Stimulated activated CD4-positive, alpha-beta T cell treated with anti-CD3 and anti-CD28 coated beads, Interleukin-4, amount 100 ng/mL, for 1 hour (primary cell): ENCODE measurements around the gene GRIN1.
A peak's percentile ranks its signal among the peaks of the same experiment; 100 is the strongest.

ENCODE experiments used
- DNase-seq: peaks from one replicate; pipeline ENCODE4 v3.0.0-alpha.2; 2020

Gene GRIN1

DNA sequence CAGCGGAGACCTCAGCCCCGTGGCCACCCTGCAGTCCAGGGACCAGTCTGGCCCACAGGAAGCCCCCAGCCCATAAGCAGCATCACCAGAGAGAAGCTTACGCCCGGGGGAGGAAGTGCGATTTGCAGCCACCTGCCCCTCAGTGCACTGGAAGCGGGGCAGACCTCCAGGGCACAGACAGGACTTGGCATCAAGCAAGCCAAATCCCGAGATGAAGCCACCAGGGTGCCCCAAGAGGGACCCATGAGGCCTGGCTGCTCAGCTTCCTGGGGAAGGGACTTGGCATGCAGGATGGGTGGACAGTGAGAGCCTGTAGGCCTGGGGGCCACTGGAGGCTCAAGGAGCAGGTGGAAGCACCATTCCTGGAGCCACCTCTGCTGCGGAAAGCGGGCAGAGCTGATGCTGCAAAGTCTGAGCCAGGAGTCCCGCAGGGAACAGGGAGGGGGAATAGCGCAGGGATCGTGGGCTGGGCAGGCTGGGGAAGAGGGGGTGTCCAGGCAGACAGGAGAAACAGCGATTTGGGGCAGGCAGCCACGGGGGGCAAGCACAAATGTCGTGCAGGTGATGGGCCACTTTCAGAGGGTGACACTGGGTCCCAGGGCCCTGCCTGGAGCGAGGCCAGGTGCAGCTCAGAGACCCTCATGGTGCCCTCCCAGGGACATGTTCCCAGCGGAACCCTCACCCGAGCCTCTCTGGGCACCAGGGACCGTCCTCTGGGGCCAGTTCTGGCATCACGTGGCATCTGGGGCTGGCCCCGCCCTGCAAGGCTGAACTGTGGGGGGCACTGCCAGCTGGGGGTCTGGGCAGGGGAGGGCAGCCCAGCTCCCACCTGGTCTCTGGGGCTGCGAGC is 27.7 kb downstream of the GRIN1 start:
- DNase-seq = no peak

DNA sequence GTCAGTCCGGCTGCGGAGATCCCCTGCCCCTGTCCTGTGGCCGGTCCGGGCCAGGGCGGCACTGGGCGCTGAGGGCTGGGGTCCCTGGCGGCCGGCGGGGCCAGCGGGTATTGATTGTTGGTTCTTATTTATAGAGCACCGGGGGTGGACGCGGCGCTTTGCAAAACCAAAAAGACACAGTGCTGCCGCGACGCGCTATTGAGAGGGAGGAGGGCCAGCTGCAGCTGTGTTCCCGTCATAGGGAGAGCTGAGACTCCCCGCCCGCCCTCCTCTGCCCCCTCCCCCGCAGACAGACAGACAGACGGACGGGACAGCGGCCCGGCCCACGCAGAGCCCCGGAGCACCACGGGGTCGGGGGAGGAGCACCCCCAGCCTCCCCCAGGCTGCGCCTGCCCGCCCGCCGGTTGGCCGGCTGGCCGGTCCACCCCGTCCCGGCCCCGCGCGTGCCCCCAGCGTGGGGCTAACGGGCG is 28.4 kb downstream of the GRIN1 start:
- DNase-seq = no peak

DNA sequence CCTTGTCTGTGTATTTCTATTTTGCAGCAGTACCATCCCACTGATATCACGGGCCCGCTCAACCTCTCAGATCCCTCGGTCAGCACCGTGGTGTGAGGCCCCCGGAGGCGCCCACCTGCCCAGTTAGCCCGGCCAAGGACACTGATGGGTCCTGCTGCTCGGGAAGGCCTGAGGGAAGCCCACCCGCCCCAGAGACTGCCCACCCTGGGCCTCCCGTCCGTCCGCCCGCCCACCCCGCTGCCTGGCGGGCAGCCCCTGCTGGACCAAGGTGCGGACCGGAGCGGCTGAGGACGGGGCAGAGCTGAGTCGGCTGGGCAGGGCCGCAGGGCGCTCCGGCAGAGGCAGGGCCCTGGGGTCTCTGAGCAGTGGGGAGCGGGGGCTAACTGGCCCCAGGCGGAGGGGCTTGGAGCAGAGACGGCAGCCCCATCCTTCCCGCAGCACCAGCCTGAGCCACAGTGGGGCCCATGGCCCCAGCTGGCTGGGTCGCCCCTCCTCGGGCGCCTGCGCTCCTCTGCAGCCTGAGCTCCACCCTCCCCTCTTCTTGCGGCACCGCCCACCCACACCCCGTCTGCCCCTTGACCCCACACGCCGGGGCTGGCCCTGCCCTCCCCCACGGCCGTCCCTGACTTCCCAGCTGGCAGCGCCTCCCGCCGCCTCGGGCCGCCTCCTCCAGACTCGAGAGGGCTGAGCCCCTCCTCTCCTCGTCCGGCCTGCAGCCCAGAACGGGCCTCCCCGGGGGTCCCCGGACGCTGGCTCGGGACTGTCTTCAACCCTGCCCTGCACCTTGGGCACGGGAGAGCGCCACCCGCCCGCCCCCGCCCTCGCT is 29.0 kb downstream of the GRIN1 start:
- DNase-seq = no peak

DNA sequence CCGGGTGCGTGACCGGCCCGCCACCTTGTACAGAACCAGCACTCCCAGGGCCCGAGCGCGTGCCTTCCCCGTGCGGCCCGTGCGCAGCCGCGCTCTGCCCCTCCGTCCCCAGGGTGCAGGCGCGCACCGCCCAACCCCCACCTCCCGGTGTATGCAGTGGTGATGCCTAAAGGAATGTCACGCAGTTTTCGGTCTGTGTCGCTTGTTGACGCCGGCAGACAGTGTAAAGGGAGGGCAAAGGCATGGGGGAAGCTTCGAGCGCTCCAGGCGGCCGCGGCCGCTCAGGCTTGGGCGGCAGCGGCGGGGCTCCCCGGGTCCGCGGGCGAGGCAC is 29.6 kb downstream of the GRIN1 start:
- no peak for DNase-seq

DNA sequence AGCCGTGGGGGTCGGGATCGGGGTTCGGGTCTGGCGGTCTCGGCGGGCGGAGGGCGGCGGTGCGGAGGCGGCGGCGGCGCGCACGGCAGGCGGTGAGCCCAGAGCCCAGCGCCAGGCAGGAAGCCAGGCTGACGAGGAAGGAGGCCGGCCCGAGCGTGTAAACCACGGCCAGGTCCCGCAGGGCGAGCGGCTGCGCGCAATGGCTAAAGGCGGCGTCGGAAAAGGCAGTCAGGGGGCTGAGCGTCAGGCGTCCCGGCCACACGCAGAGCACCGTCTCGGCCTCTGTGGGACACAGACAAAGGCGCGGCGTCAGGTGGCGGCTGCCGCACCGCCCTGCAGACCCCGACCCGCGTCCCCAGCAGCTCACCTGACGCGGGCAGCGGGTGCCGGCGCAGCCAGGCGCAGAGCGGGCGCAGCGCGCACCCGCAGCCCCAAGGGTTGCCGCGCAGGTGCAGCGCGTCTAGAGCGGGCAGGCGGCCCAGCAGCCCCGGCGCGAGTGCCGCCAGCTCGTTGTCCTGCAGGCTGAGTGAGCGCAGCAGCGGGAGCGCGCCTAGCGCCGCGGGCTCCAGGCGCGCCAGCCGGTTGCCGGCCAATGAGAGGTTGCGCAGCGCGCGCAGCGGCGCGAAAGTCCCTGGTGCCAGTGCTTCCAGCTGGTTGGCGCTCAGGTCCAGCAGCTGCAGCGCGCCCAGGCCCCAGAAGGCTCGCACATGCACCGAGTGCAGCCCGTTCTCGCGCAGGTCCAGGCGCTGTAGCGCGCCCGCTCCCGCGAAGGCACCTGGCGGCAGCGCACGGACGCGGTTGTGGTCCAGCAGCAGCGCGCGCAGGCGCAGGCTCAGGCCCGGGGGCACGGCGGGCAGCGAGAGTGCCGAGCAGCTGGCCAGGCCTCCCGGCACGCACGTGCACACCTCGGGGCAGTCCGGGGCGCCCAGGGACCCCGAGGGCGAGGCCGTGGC is 30.2 kb downstream of the GRIN1 start:
- no peak for DNase-seq

DNA sequence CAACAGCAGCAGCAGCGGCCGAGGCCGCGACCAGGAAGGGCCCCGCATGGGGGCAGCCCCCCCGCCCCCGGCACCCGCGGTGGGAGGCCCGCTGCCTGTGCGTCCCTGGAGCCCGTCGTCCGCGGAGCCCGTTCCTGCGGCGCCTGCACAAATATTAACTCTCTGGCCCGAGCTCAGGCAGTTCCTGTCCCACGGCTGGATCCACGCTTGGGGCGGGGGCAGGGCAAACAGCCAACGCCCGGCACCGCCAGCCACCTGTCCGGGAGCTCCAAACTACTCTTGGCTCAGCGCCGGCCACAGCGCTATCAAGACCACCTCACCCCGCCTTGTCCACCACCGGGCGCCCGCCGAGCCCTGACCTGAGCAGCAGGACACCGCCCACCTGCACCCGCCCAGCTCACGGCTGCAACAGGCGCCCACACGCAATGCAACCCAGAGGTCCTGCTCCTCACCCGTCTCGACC is 31.0 kb downstream of the GRIN1 start, which contains the start of gene LRRC26:
LRRC26 (minus strand) TSS at position 156 of the 463 bp plus-strand sequence; CDS start at position 48, 108 bp downstream.
- DNase-seq = no peak

DNA sequence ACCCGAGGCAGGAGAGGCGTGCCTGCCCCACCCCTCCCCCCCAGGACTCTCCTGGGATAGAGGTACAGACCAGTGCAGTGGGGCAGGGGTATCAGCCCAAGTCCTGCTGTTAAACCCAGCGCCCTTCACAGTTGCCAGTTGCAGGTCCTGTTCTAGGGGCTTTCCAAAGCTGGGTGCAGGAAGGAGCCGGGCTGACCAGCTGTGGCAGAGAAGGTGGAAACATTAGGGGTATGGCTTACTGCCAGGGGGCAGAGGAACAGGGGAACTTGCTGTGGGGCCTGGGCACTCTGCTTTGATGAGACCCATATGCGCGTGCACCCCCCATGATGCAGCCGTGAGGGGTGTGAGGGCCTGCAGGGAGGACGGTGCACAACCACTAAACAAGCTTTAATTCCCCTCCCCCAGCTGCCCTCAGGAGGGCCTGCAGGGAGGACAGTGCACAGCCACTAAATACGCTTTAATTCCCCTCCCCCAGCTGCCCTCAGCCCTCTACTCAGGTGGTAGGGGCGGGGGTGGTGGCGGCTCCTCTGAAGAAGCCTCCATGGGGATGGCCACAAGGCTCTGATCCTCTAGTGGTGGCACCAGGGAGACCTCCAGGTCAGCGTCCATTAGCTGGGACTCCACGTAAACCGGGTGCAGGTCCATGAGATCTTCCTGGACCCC is 31.7 kb downstream of the GRIN1 start:
- DNase-seq = no peak

DNA sequence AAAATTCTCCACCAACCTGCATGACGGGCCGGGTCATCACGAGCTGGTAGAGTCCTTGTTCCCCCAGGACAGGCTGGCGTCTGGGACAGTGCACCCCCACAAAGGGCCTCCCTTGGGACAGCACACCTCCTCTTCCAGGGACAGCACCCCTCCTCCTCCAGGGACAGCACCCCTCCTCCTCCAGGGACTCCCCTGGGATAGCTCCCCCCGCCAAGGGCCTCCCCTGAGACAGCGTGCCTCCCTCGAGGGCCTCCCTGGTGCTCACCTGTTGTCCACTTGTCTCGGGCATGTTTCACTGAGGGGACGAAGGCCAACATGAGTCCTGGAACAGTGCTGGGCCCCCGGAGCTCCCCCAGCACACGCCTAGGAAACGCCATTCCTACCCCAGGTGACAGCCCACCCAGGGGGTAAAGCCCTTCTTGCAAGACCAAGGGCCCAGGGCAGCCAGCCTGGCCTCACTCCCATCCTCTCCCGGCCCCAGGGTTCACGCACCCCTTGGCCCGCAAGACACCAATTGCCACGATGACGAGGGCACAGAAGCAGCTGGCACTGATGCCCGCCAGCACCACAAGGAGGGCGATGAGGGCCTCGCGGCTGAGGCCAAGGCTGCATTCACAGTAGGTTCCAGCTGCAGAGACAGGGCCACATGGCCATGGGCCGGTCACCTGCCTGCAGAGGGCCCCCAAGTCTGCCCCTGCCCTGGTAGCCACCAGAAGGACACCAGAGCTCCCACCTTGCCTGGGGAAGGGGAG is 32.4 kb downstream of the GRIN1 start:
- DNase-seq = no peak

DNA sequence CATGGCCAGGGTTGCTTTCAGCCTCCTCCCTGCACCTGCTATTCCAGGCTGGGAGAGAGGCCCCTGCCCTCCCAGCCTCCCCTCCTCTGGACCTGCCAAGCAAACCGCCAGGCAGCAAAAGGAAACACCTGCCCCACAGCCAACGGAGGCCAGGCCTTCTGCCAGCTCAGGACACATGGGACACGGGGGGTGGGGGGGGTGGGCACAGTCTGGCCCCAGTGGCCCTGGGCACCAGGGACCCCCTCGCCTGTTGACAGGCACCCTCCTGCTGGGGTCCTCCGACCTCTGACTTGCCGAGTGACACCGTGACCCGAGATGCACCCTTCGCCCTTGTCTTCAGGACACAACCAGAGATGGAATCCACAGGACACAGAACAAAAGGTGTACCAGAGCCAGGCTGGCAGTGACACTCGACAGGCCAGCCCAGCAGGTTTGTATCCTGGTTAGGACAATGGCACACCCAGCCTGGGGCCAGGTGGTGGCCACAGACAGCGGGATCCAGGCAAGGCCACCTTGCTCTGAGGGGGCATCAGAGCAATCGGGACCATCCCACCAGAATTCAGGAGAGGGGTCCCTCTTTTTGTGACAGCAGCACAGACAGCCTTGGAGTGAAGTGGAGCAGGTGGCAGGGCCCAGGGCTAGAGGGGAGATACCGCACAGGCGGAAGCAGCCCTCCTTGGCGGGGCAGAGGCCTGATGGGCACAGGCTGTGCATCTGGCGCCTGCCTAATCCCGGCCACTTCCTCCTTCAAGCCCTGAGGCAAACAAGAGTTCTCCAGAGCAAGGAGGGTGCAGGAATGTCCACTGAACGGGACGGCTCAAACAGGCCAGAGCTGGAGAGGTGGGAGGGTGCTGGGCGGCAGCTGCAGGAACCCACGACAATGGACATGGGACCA is 34.2 kb downstream of the GRIN1 start:
- no peak for DNase-seq

DNA sequence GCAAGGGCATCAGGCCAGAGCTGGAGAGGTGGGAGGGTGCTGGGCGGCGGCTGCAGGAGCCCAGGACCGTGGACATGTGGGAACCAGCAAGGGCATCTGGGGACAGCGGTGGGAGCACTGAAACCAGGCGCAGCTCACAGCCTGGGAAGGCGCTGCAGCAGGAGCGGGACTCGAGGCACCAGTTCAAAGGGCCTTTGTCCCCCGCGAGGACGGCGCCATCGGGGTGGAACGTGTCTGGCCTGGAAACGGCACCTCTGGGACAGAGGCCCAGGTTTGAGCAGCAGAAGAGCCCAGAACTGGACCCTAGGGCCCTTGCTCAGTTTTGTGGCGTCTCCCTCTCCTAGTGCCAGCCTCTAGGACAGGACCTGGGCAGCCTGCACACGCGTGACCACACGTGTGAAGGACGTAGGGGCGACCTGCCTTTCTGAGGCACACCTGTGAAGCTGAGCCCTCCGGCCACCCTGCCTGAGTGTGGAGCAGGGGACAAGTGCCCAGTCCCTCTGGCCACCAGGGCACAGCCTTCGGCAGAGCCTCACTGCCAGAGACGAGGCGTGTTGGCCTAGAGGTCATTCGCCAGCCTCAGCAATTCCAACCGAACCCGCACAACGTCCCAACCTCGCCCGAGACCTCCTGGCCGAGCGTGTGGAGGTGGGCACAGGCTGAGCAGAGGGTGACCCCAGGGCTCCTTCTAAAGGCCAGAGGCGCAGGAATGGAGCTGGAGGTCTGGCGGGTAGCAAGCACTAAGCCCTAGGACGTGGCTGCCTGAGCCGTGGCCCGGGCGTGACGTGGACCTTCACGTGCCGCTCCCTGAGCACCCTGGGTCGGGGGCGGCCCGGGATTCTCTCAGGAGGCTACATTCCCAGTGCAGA is 35.1 kb downstream of the GRIN1 start:
- DNase-seq = no peak

DNA sequence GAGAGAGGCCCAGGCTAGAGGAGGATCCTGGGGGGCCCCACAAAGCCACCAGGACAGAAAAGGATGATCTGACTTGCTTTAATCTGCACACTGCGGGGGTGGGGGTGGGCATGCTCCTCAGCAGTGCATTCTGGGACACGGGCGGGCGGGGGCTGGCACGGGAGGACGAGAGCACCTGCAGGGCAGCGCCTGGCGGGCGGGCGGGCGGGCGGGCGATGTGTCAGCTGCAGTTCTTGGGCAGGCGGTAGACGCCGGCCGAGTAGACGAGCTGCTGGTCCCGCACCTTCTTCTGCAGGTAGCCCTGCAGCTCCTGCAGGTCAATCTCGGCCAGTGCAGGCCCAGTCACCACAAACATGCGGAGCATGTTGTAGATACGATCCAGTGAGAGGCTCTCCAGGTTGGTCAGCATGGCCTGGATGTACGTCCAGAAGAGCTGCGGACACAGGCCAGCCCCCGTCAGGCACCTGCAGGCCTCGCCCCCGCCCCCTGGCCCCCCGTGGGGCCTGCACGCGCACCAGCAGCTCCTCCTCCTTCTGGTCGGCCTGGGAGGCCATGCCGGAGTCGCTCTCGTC is 35.9 kb downstream of the GRIN1 start:
- peak; percentile 33 for DNase-seq

DNA sequence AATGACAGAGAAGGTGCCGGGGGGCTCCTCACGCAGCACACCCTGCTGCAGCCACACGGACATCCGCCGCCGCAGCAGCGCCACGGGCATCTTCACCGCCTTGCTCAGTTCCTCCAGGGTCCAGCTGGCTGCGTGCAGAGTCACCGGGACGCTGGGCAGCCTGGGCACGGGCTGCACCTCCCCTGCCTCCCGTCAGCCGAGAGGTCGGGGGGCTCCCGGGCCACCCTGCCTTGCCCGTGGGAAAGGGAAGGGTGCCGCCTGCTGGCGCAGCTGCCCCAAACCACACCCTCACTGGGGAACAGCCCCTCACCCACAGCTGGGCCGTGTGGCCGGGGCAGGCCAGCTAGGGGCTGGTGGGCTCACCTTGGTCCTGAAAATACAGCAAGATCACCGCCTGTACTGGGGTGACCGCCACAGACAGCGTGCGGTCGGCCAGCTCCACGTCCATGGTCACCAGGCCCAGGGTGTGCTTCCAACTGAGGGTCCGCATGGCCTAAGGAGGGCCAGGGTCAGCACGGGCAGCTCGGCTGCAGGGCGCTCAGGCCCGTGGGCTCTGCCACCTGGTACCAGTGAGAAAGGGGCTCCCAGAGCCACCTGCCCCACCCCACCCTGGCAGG is 36.5 kb downstream of the GRIN1 start:
- DNase-seq = no peak

DNA sequence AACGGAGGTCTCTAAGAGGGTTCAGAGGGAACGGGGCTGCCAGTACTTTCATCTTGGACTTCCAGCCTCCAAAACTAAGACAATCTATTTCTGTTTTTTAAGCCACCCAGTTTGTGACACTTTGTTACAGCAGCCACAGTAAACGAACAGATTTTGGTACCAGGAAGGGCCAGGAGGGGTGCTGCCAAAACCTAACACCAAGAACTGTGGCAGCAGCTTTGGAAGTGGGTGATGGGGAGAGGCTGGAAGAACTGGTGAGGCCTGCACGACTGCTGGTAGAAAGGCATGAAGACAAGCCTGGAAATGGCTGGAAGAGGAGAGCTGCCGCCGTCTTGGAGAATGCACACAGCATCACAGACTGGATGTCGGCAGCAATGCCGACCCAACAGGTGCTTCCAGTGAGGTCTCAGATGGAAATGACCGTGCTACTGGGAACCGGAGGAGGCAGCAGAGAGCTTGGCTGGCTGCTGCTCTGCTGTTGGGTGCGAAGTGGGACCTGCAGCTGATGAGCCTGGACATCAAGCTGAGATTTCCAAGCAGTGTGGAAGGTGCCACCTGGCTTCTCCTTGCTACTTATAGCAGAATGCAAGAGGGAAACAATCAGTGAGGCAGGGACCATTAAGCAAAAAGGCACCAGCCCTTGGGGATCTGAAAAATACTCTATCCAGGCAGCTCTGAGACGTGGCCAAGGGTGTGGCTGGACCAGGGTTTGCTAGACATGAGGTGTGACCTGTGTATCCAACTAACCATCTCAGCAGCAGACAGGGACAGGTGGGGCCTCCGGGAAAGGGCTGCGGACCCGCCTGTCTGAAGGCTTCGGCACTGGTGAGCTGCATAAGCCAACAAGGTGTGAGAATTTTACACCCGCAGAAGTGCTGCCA is 37.6 kb downstream of the GRIN1 start:
- peak; percentile 26 for DNase-seq

DNA sequence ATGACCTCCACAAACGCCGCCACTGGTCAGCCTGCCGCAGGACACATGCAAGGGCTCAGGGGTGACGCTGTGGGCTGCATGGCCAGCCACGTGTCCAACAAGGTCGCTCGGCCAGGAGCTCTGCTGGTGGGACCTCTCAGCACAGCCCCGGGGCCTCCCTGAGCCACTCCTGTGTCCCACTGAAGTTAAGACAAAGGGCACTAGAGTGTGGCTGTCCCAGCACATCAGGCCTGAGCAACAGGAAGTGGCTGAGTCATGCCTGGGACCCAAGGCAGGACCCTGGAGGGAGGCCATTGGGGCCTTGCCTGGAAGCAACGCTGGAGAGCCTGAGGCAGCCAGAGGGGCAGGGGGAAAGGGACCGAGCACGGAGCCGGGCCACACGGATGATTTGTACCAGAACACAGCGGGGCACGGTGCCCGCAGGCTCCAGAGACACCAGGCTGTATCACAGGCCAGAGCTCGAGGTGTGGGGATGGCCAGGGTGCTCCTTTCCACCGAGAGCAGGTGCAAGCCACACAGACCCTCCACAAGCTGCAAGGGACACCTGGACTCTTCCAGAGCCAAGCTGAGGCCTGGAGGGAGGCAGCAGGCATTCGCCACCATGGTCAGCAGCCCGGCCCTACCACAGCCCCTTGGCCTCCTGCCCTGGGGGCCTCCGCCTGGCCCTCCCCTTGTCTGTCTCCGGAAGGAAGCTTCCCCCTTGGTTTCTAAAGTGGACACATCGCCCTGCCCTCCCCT is 39.4 kb downstream of the GRIN1 start:
- DNase-seq = no peak

DNA sequence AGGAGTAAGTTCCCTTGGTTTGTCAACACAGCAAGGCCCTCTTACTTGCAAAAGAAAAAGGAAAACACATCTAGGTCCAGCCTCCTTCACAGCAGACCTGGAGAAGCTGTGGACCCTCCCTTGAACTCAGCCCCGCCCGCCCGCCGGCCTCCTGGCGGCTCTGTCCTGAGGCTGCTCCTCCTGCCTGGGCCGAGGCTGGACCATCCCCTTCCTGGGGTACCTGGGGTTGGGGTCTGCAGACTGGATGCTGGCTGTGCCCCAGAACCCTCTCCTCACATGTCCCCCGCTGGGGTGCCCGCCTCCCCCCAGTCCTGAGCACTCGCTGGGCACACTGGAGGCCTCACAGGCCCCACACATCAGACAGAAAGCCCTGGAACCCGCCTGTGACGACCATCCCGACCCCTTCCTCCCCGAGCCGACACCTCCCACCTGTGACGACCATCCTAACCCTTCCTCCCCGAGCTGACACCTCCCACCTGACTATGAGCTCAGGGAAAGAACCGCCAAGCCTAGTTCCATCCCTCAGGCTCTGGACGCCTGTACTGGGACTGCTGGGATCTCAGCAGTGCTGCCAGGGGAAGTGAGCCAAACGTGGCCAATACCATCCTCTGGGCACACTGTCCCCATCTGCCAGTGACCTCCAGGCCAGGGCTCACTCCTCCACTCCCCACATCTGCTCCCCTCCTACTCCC is 40.1 kb downstream of the GRIN1 start:
- DNase-seq = no peak

DNA sequence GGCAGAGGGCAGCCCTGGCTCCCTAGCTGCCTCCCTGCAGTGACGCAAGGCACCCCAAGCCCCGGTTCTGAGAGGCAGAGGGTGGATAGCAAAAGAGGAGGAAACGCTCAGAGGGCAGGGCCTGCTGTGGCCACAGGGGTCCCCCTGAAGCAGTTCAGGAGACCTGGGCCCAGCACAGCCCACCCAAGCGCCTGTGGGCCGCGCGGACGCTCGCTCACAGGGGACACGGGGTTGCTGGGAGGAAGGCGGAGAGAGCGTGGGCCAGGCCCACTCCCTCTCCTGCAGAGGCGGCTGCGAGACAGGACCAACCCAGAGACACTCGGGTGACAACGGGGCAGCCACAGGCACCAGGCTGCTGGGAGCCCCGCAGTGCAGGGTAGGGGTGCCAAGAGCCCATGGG is 40.8 kb downstream of the GRIN1 start:
- no peak for DNase-seq
